ENCODE data around the gene CAMK2A. TPM values are rescaled to one million over a fixed set of nuclear protein-coding genes. Genes with fewer than 3 reads are reported as not detected.

Gene CAMK2A
- total RNA-seq, 1 donor from 2014 or later, result not detected

GRCh38 chr5:150300496-150301169 lies 11.1 kb upstream of the CAMK2A start:
- DNase-seq (ENCODE audit: low read depth in 2 of 2), result no peak

DNA sequence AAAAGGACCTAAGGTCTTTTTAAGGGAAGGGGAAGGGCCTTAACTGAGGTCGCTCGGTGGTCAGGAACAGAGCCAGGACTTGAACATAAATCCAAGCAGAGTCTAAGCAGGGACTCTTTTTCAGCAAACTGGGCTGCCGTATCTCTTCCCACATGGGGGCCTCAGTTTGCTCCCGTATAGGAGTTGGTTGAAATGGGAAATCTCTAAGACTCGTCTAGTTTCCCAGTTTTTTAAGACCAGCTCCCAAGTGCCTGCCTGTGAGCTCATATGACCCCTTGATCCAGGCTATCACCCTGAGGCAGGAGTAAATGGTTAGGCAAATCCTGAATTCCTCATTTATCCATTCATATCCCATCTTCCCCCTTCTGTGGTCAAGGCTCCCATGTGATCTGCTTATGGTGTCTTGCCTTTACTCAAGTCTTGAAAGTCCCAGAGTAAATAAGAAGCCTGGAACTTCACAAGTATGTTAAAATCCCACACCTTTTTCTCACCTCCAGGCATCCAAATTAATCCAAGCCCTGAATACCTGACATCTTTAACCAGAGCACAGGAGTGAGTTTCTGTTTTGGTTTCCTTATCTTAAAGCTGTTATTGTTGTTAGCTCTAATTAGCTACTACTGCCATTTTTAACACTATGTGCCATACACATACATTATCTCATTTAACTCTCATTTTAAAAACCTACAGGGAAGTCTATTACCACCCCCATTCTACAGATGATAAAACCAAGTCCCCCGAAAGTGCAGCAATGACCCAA lies 10.2 kb upstream of the CAMK2A start:
- DNase-seq (ENCODE audit: low read depth in 2 of 2), result no peak

GRCh38 chr5:150298701-150299451 lies 9.3 kb upstream of the CAMK2A start:
- DNase-seq (ENCODE audit: low read depth in 2 of 2), result no peak

GRCh38 chr5:150297934-150298595 lies 8.5 kb upstream of the CAMK2A start:
- no peak for DNase-seq (ENCODE audit: low read depth in 2 of 2)

DNA sequence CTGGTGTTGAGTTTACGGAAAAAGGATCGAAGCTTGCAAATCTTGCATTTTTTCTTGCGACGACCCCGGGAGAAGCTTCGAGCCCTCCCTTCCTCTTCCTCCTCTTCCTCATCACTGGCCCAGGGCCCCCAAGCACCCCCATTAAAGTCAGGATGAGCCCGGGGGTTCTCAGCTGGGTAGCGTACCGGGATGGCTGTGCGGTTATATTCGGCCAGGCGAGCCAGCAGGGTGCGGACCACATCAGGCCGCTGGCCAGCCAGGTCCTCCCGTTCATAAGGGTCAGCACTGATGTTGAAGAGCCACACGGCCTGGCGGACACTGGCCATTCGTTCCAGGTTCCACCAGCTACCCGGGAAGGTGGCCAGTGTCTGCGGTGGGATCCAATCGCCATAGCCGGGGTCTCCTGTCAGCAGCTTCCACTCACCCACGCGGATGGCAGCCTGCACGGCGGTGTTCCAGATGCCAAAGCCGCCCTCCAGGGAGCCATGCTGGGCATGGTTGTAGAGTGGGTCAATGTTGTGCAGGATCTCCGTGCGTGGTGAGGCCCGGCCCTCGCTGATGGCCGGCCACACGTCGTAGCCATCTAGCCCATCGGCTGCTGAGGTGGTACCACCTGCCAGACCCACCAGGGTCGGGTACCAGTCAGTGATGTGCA lies 7.8 kb upstream of the CAMK2A start:
- DNase-seq (ENCODE audit: low read depth in 2 of 2), result no peak

DNA sequence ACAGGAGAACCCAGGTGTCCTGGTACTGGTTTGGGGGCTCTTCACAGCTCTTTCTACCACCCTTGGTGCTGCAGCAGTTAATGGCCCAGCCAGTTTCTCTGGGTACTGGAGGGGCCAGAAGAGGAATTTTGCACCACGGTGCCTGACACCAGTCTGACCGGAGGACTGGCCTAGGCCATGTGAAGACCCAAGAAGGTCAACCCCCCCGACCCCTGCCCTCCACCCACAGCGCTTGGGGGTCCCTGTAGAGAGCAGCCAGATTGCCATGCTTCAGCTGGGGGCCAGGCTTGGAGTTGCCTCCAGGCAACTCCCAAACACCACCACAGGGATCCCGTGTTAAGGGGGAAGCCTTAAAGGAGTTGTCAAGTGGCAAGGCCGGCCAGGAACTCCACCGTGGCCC lies 6.9 kb upstream of the CAMK2A start:
- no peak for DNase-seq (ENCODE audit: low read depth in 2 of 2)

GRCh38 chr5:150295741-150296486 lies 6.3 kb upstream of the CAMK2A start:
- no peak for DNase-seq (ENCODE audit: low read depth in 2 of 2)

DNA sequence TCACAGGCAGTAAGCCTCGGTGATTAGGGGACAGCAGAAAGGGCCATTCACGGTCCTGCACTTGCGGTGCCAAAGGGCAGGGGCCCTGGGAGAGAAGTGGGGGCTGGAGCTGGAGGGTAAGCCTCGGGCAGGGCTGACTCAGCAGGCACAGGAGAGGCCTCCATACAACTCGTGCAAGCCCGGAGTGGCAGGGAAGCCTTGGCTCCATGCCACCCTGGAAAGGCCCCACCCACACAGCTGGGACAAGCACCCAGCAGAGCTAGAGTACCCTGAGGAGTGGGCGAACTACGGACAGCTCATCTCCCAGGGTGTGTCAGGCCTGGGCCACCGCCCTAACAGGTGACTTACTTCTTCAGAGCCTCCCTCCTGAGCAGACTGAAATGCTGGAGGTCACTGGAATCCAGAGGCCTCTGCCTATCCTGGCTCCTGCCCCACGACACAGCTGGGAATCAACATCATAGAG lies 5.6 kb upstream of the CAMK2A start:
- peak; percentile 27 to 36 for DNase-seq (ENCODE audit: low read depth in 2 of 2)

- no peak for DNase-seq (ENCODE audit: low read depth in 2 of 2)
Observed at GRCh38 chr5:150294551-150295071, 5.0 kb upstream of the CAMK2A start.

DNA sequence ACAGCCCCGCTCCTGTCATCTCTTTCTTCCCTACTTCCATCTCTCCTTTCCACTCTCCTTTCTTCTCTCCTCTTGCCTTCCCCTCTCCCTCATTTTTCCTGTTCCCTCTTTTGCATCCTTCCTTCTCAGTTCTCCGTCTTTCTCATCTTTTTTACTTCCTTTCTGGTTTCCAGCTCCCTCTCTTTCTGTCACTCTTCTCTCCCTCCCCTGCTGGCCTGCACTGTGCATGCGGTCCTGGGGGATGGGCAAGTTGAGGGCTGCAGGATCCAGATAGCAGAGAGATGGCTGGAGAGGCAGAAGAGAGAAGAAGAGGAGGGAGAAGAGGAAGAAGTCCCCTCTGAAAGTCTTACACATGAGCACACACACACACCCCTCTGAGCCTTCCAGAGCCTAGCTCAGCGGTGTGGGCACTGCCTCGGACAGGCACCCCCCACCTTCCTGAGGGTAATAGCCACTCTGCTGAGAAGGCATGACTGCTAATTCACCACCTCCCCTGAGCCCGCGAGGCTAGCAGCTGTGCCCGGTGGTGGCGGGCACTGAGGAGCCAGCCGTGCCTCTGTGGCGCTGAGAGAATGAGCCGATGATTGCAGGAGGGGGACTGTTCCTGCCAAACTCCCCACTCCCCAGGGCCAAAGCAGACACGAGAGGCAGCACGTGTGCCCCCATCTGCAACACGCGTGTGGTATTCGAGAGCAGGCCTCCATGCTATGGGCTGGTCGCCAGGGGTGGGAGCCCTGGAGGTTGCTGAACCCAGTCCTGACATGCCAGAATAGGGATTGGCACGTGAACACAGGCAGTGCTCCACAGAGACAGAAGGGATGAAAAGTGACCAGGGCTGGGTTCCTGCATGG lies 3.7 kb upstream of the CAMK2A start:
- DNase-seq (ENCODE audit: low read depth in 2 of 2), result no peak

- no peak for DNase-seq (ENCODE audit: low read depth in 2 of 2)
Observed at GRCh38 chr5:150291388-150292385, 2.1 kb upstream of the CAMK2A start.

DNA sequence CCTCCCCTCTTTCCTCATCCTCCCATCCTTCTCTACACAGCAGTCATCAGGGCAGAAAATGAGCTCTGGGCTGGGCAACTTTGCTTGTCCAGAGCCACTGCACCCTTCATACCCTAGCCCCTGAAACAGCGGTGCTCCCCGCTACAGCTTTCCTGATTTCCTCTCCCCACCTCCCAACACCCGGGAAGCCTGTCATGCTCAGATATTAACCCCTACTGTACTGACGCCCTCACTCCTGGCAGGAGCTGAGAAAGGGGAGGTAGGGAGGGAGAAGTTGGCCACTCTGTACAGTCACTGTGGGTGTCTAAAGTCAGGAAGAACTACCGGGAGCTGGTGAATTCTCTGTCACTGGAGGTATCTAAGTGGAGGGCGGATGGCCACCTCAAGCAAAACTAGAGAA lies 782 bp downstream of the CAMK2A start:
- DNase-seq (ENCODE audit: low read depth in 2 of 2), result no peak

- DNase-seq (ENCODE audit: low read depth in 2 of 2), result no peak
Observed at GRCh38 chr5:150288361-150288760, 1.2 kb downstream of the CAMK2A start.

DNA sequence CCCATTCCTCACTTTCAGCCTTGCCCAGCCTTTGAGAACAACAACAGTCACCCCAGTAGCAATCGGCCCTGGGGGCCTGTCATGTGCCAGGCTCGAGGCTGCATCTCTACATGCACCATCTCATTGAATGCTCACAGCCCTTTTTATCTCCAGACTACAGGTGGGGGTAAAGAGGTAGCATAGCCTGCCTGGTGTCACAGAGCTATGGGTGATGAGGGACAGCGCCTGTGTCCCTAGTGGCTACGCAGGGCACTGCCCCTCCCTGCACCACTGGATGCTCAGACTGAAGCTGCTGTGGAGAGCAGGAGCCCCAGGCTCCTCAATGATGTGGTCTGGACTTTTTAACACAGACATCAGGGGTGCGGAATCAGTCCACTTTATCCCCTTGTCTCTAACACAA lies 2.8 kb downstream of the CAMK2A start:
- peak in 1 of 2 donors; percentile 32 for DNase-seq (ENCODE audit: low read depth in 2 of 2)

DNA sequence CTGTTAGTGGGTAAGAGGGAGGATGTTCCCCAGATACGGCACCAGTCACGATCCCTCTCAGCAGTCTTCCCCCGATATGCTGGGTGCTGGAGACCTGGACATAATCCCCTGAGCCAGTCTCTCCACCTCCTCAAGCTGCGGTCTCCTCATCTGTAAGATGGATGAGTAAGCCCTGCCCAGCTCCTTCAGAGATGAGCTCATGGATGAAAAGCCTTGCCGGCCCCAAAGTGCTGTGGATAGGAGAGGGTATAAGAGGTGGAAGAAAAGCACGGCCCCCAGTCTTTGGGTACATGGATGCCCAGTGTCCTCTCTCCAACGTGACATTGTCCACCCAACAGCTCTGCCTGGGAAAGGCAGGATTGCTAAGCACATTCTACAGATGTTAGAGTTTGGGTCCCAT lies 4.5 kb downstream of the CAMK2A start:
- DNase-seq (ENCODE audit: low read depth in 2 of 2), result no peak

- no peak for DNase-seq (ENCODE audit: low read depth in 2 of 2)
Observed at GRCh38 chr5:150284311-150284710, 5.3 kb downstream of the CAMK2A start.

DNA sequence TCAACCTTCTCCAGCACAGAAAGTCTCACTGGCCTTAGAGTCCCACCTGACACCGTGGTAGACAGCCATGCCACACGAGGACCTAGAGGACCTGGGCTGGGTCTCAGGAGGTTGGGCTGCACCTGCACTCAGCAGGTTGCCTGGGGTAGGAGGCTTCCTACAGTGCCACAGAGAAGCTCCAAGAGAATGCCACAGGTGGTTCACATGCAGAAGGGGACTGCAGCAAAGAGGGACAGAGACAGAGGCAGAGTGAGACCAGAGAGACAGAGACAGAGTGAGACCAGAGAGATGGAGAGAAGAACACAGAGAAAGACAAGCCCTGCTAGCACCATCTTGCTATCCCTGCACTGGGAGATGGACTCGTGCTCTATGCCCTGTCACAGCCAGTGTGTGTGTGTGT lies 5.7 kb downstream of the CAMK2A start:
- DNase-seq (ENCODE audit: low read depth in 2 of 2), result no peak

GRCh38 chr5:150281987-150282386 lies 7.6 kb downstream of the CAMK2A start:
- no peak for DNase-seq (ENCODE audit: low read depth in 2 of 2)
